Body of pancreas (tissue), 4 donors: Measurements from ENCODE around the gene ERC2.

Experiments used
- CTCF ChIP-seq, 7 experiments: fragments of 450-650 bp in 4 of 7; fragments of 200-600 bp in 3 of 7; sonication (generic) in 3 of 7; IDR thresholded peaks; one replicate each; pipeline ENCODE4 v1.5.1; 2016 to 2019; ENCODE audit warnings: antibody characterized with exemption in 7 of 7
- POLR2A ChIP-seq, 3 donors: fragments of 450-650 bp; IDR thresholded peaks; one replicate each; pipeline ENCODE4 v1.6.1; 2016; ENCODE audit warnings: antibody characterized with exemption in 3 of 3, mild to moderate bottlenecking in 2 of 3

- no peak for TF ChIP-seq CTCF (IDR thresholded peaks at IDR 0.05)
- TF ChIP-seq POLR2A (IDR thresholded peaks at IDR 0.05): no peak
Measured at GRCh38 chr3:56154297-56154696, 314.0 kb downstream of the ERC2 start.
